IMR-90 (cell line): ENCODE measurements around the gene CIT. TPM values are rescaled to one million over a fixed set of nuclear protein-coding genes. Genes with fewer than 3 reads are reported as not detected.

Experiments
- ATAC-seq: fragments of 200-7000 bp; cut with Tn5 transposase; 2 replicates; pipeline ENCODE4 v1.9.1; 2020; ENCODE audit warnings: low read depth, mild to moderate bottlenecking, moderate library complexity
- BruUV-seq: library from RNA; stranded (reverse); fragments of 400-500 nt; replicated peaks from 2 replicates; lab custom pipeline; 2021; lab: Mats Ljungman, UMichigan
- CTCF ChIA-PET: fragments of 300-600 bp; formaldehyde crosslinking; extraction: SDS; loops from one replicate; lab custom pipeline; 2021; ENCODE audit warnings: antibody characterized with exemption; lab: Yijun Ruan, JAX
- POLR2A ChIA-PET: fragments of 300-600 bp; sonication (Branson Sonifier 250); formaldehyde crosslinking; loops from one replicate; lab custom pipeline; 2022; ENCODE audit warnings: antibody characterized with exemption; ENCODE audit not compliant: unreplicated experiment; lab: Charles Lee
- DNase-seq: peaks from one replicate; pipeline ENCODE4 v3.0.0; 2013
- H2AFZ ChIP-seq: replicated peaks from 2 replicates; pipeline ENCODE3; 2013; ENCODE audit warnings: low read length, mild to moderate bottlenecking; ENCODE audit not compliant: poor library complexity
- H2AK5ac ChIP-seq: 2 replicates; pipeline ENCODE4 v1.6.1; 2013; ENCODE audit warnings: low read depth, low read length, inconsistent platforms
- H2AK9ac ChIP-seq: replicated peaks from 2 replicates; pipeline ENCODE3; 2013; ENCODE audit warnings: mild to moderate bottlenecking, low read depth, low read length, moderate library complexity; ENCODE audit not compliant: poor library complexity
- H2BK120ac ChIP-seq: 2 replicates; pipeline ENCODE4 v1.6.1; 2013; ENCODE audit warnings: low read depth, low read length, inconsistent platforms
- H2BK15ac ChIP-seq: 3 replicates; pipeline ENCODE4 v1.6.1; 2013; ENCODE audit warnings: low read depth, low read length, inconsistent platforms
- H2BK20ac ChIP-seq: 2 replicates; pipeline ENCODE4 v1.6.1; 2013; ENCODE audit warnings: low read depth, mild to moderate bottlenecking, inconsistent platforms, low read length, moderate library complexity
- H2BK5ac ChIP-seq: 2 replicates; pipeline ENCODE4 v1.6.1; 2013; ENCODE audit warnings: mild to moderate bottlenecking, low read depth, low read length, inconsistent platforms; ENCODE audit not compliant: poor library complexity, severe bottlenecking
- H3K14ac ChIP-seq: replicated peaks from 2 replicates; pipeline ENCODE4 v1.6.1; 2013; ENCODE audit warnings: low read depth, low read length, inconsistent platforms
- H3K18ac ChIP-seq: 2 replicates; pipeline ENCODE4 v1.6.1; 2013; ENCODE audit warnings: low read depth, low read length, control low read depth
- H3K23ac ChIP-seq: 2 replicates; pipeline ENCODE4 v1.6.1; 2013; ENCODE audit warnings: low read depth, low read length, inconsistent platforms
- H3K27ac ChIP-seq: 2 replicates; pipeline ENCODE4 v1.5.1; 2013; ENCODE audit warnings: mild to moderate bottlenecking, control low read depth, low read length; ENCODE audit not compliant: insufficient read depth
- H3K27me3 ChIP-seq: 2 replicates; pipeline ENCODE4 v1.6.1; 2013; ENCODE audit warnings: low read length; ENCODE audit not compliant: control insufficient read depth, insufficient read depth
- H3K36me3 ChIP-seq: 2 replicates; pipeline ENCODE4 v1.6.1; 2013; ENCODE audit warnings: low read length, mixed read lengths; ENCODE audit not compliant: control insufficient read depth, insufficient read depth
- H3K4ac ChIP-seq: 2 replicates; pipeline ENCODE4 v1.6.1; 2013; ENCODE audit warnings: low read depth, low read length, inconsistent platforms
- H3K4me1 ChIP-seq: 2 replicates; pipeline ENCODE4 v1.6.1; 2013; ENCODE audit warnings: low read length, mixed read lengths; ENCODE audit not compliant: control insufficient read depth, insufficient read depth
- H3K4me2 ChIP-seq: 2 replicates; pipeline ENCODE4 v1.6.1; 2013; ENCODE audit warnings: low read depth, mild to moderate bottlenecking, control low read depth, low read length, moderate library complexity
- H3K4me3 ChIP-seq: 2 replicates; pipeline ENCODE4 v1.5.1; 2013; ENCODE audit warnings: low read depth, mild to moderate bottlenecking, control low read depth, low read length, moderate library complexity; ENCODE audit not compliant: insufficient read depth
- H3K56ac ChIP-seq: 2 replicates; pipeline ENCODE4 v1.6.1; 2013; ENCODE audit warnings: low read length, inconsistent platforms; ENCODE audit not compliant: insufficient read depth; ENCODE audit errors: extremely low read depth
- H3K79me1 ChIP-seq, 2 experiments: 2 replicates each; pipeline ENCODE4 v1.6.1; 2013; ENCODE audit warnings: low read length in 2 of 2, inconsistent platforms in 1 of 2, low read depth in 1 of 2
- H3K9ac ChIP-seq: 2 replicates; pipeline ENCODE4 v1.6.1; 2013; ENCODE audit warnings: low read depth, low read length, control low read depth
- H3K9me1 ChIP-seq: 2 replicates; pipeline ENCODE4 v1.6.1; 2013; ENCODE audit warnings: low read length, inconsistent platforms; ENCODE audit not compliant: insufficient read depth
- H3K9me3 ChIP-seq: 2 replicates; pipeline ENCODE4 v1.6.1; 2013; ENCODE audit warnings: low read length; ENCODE audit not compliant: control insufficient read depth, insufficient read depth
- H4K20me1 ChIP-seq: 2 replicates; pipeline ENCODE4 v1.6.1; 2013; ENCODE audit warnings: low read length, inconsistent platforms; ENCODE audit not compliant: insufficient read depth
- H4K5ac ChIP-seq: 2 replicates; pipeline ENCODE4 v1.6.1; 2013; ENCODE audit warnings: mild to moderate bottlenecking, low read depth, low read length, control low read depth
- H4K8ac ChIP-seq, 2 experiments: 2 replicates each; pipeline ENCODE4 v1.6.1; 2013; ENCODE audit warnings: low read depth in 2 of 2, low read length in 2 of 2, control low read depth in 1 of 2, inconsistent platforms in 1 of 2
- H4K91ac ChIP-seq: 2 replicates; pipeline ENCODE4 v1.6.1; 2013; ENCODE audit warnings: low read depth, low read length, inconsistent platforms; ENCODE audit not compliant: insufficient read depth
- FOS ChIP-seq: fragments of 150-350 bp; IDR thresholded peaks from 2 replicates; pipeline ENCODE4 v1.6.1; 2016; ENCODE audit warnings: low read depth, low read length
- WGBS, 2 experiments: methylation state at CpG; one replicate each; pipeline versions ENCODE4 v1.1.5 to v1.1.7; 2013; ENCODE audit warnings: missing lambda C conversion rate in 2 of 2; ENCODE audit not compliant: insufficient read length in 1 of 2; ENCODE audit errors: extremely low coverage in 2 of 2; 5-methylcytosine and 5-hydroxymethylcytosine counted together
- dilution Hi-C: fragments of 300-500 bp; cut with HindIII; formaldehyde crosslinking; loops from one replicate; pipeline ENCODE4 v1.14.3; 2018; ENCODE audit warnings: low sequenced_read_pairs; ENCODE audit not compliant: unreplicated experiment
- in situ Hi-C: fragments of 300-500 bp; cut with MboI; formaldehyde crosslinking; loops from 3 replicates; pipeline ENCODE4 v1.14.3; 2019; ENCODE audit warnings: low sequenced_read_pairs, inconsistent platforms, mixed read lengths
- intact Hi-C: fragments of 100-400 bp; cut with micrococcal nuclease; formaldehyde crosslinking; loops from 2 replicates; pipeline ENCODE4 v1.10.0; 2022
- polyA plus RNA-seq, 3 experiments: library from polyadenylated mRNA; depleted of rRNA; stranded (reverse); fragments of >200 nt; gene quantifications; 2 replicates each; pipeline ENCODE4 v1.2.3, GENCODE V29; 2012; ENCODE audit warnings: low replicate concordance in 1 of 3
- total RNA-seq: library from RNA; depleted of rRNA; stranded (reverse); fragments of >200 nt; gene quantifications from 2 replicates; pipeline ENCODE4 v1.2.3, GENCODE V29; 2012

CIT gene
- total and polyA plus RNA-seq, 2 of the 4 experiments (the other 2 are of a cell fraction), result 13.1 to 21.0 TPM

DNA sequence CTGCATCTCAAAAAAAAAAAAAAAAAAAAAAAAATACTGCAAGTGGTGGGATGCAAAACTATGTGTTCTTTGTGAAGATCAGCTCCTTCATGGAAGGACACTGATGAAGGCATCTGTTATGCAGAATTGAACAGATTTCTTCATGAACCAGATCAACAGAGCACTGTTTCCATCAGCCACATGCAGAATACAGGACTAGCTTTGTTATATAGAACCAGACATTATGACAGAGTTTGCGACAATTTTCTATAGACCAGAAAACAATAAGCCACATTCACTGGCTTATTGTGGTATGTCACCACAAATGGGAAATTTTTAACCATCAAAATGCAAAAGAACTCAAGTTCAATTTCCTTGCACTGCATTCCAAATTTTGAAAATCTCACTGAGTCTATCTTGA is 34.7 kb downstream of the CIT start:
- Histone ChIP-seq H3K14ac (no peak overlapping the region), H2BK120ac (no peak overlapping the region), H3K27ac (no peak overlapping the region), H4K91ac (no peak overlapping the region), H3K56ac (no peak overlapping the region), H2AFZ (no peak overlapping the region), H3K9me1 (0 out of 2 replicates have a peak, but pooled peaks cover 5% of the 10 kb centered on the region), H3K4me3 (no peak overlapping the region), H2AK9ac (no peak overlapping the region), H3K4me2 (no peak overlapping the region), H4K5ac (no peak overlapping the region), H2BK5ac (no peak overlapping the region), H4K20me1 (no peaks in the 10 kb centered on the region), H3K9me3 (no peaks in the 10 kb centered on the region), H4K8ac (no peak overlapping the region), H2BK15ac (no peak overlapping the region), H3K9ac (no peak overlapping the region), H3K18ac (no peak overlapping the region), H3K36me3 (no peaks in the 10 kb centered on the region; the same call in 1 of the 2 replicates), H2AK5ac (no peak overlapping the region), H3K4ac (no peak overlapping the region), H3K27me3 (no peaks in the 10 kb centered on the region), H2BK20ac (no peak overlapping the region), H3K79me1 (peaks cover 23 to 60% of the 10 kb centered on the region in 2 experiments), H3K4me1 (no peaks in the 10 kb centered on the region), H3K23ac (no peak overlapping the region)
- in situ Hi-C loops, result no loop called here
- intact Hi-C loops, result no loop called here
- WGBS, 2 experiments, result no CpG with 5 or more reads among the region's 1 CpG
- TF ChIP-seq FOS, result no peak
- no peak for DNase-seq
- POLR2A ChIA-PET, result no interaction called here
- BruUV-seq, result no TSS peak
- CTCF ChIA-PET, result no interaction called here
- dilution Hi-C loops, result no loop called here
- ATAC-seq, result no peak
